ENCODE measurements around the gene IGFL1. TPM values are rescaled to one million over a fixed set of nuclear protein-coding genes. Genes with fewer than 3 reads are reported as not detected.

IGFL1 gene
- total RNA-seq = not detected in 2 replicates

DNA sequence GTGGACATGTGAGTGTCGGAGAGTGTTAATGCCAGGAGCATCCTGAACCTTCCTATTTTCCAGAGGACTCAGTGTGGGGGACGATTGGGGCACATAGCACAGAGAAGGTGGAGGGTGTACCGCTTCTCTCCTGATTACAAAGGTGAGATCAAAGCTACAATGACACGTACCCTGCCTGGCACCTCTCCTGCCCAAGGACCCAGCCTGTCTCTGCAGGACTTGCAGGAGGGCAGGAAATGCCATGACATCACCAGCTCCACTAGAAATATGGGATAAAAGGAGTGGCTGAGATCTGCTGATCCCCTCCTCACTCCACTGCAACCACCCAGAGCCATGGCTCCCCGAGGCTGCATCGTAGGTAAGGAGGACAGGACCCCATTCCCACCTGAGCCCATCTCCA is at the start of gene IGFL1:
Gene IGFL1, plus strand, starts transcription at position 301 of the 400 bp plus-strand sequence. Its CDS starts 33 bp downstream, at position 334.

Other genes starting within 250 kb of the IGFL1 start
- 6.6 and 9.0 TPM in 2 replicates for gene CCDC61, start 234.3 kb upstream of the IGFL1 start, total RNA-seq
- not detected in 2 replicates for gene PGLYRP1, start 206.7 kb upstream of the IGFL1 start, total RNA-seq
- 0.16 TPM in 1 of 2 replicates, not detected in the other for gene IGFL4, start 188.7 kb upstream of the IGFL1 start, total RNA-seq
- not detected in 2 replicates for gene IGFL3, start 105.1 kb upstream of the IGFL1 start, total RNA-seq
- not detected in 2 replicates for gene IGFL2, start 81.5 kb upstream of the IGFL1 start, total RNA-seq
- 1.3 TPM in 1 of 2 replicates, not detected in the other for gene HIF3A, start 67.3 kb downstream of the IGFL1 start, total RNA-seq
- gene PPP5C, start 117.3 kb downstream of the IGFL1 start, total RNA-seq = 42.1 and 42.3 TPM in 2 replicates
- 40.5 and 50.6 TPM in 2 replicates for gene CCDC8, start 183.8 kb downstream of the IGFL1 start, total RNA-seq
- under 0.01 and 0.16 TPM in 2 replicates for gene PNMA8C, start 199.2 kb downstream of the IGFL1 start, total RNA-seq
- gene PNMA8A, start 241.8 kb downstream of the IGFL1 start, total RNA-seq = 2.9 and 5.5 TPM in 2 replicates

All from bronchial smooth muscle cell (primary cell).